ENCODE measurements around the gene ERF.

Gene ERF

GRCh38 chr19:42275517-42275916 lies 20.6 kb upstream of the ERF start:
- no peak for DNase-seq (ENCODE audit: low read depth)
- no peak overlapping the region for H3K4me3 ChIP-seq (ENCODE audit: low read length)
- TF ChIP-seq CTCF (IDR thresholded peaks at IDR 0.05; ENCODE audit: insufficient read depth, low read depth, low read length, missing control alignments): no peak

GRCh38 chr19:42275103-42275502 lies 20.2 kb upstream of the ERF start:
- no peak for DNase-seq (ENCODE audit: low read depth)
- no peak for TF ChIP-seq CTCF (IDR thresholded peaks at IDR 0.05; ENCODE audit: insufficient read depth, low read depth, low read length, missing control alignments)
- H3K4me3 ChIP-seq (ENCODE audit: low read length): no peak overlapping the region

- no peak overlapping the region for H3K4me3 ChIP-seq (ENCODE audit: low read length)
- no peak for TF ChIP-seq CTCF (IDR thresholded peaks at IDR 0.05; ENCODE audit: insufficient read depth, low read depth, low read length, missing control alignments)
- DNase-seq (ENCODE audit: low read depth): no peak
These were observed 19.2 kb upstream of the ERF start for GRCh38 chr19:42274065-42274682.

- no peak overlapping the region for H3K4me3 ChIP-seq (ENCODE audit: low read length)
- no peak for TF ChIP-seq CTCF (IDR thresholded peaks at IDR 0.05; ENCODE audit: insufficient read depth, low read depth, low read length, missing control alignments)
- DNase-seq (ENCODE audit: low read depth): no peak
These were observed 18.6 kb upstream of the ERF start for GRCh38 chr19:42273407-42274064.

GRCh38 chr19:42272989-42273406 lies 18.1 kb upstream of the ERF start:
- no peak for DNase-seq (ENCODE audit: low read depth)
- no peak overlapping the region for H3K4me3 ChIP-seq (ENCODE audit: low read length)
- no peak for TF ChIP-seq CTCF (IDR thresholded peaks at IDR 0.05; ENCODE audit: insufficient read depth, low read depth, low read length, missing control alignments)

- no peak for TF ChIP-seq CTCF (IDR thresholded peaks at IDR 0.05; ENCODE audit: insufficient read depth, low read depth, low read length, missing control alignments)
- H3K4me3 ChIP-seq (ENCODE audit: low read length): no peak overlapping the region
- no peak for DNase-seq (ENCODE audit: low read depth)
These were observed 17.6 kb upstream of the ERF start for GRCh38 chr19:42272535-42272897.

All from epithelial cell of esophagus (primary cell).